ENCODE results near the gene SUV39H2.
"Not testable (repeated sequence)": the region's sequence is repeated elsewhere in the genome, so short reads cannot be mapped to it uniquely, and the experiment has no call there.

Gene SUV39H2

DNA sequence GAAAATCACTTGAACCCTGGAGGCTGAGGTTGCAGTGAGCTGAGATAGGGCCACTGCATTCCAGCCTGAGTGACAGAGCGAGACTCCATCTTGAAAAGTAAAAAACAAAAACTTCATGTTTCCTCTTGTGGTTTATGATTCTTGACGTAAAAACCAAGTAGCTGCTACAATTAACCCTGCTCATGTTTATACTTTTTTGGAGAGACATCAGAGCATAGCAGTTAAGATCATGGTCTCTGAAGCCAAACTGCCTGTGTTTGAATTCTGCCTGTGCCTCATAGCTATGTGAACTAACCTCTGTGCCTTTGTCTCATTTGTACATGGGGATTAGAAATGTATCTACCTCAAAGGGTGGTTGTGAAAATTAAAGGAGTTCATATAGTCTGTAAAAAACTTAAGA is 27.2 kb downstream of the SUV39H2 start:
- H3K36me3 ChIP-seq (ENCODE audit: low read depth), result peaks cover 88% of the 10 kb centered on the region

DNA sequence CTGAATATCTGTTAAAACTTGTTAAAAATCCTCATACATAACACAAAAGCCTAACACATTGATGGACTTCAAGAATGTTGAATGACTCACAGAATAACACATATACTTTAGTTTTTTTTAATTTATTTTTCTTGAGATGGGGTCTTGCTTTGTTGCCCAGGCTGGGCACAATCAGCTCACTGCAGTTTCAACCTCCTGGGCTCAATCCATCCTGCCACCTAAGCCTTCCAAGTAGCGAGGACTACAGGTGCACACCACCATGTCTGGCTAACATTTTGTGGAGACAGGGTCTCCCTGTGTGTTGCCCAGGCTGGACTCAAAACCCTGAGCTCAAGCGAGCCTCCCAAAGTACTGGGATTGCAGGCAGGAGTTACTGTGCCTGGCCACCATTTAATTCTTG is 28.1 kb downstream of the SUV39H2 start:
- no peaks in the 10 kb centered on the region for H3K4me1 ChIP-seq (ENCODE audit: insufficient read depth, poor library complexity, severe bottlenecking)
- no peak for DNase-seq (ENCODE audit: low spot score)
- H3K9me3 ChIP-seq (ENCODE audit: severe bottlenecking), result peaks cover 4% of the 10 kb centered on the region
- ATAC-seq (ENCODE audit: low read depth), result no peak
- H3K27me3 ChIP-seq (ENCODE audit: insufficient read depth, poor library complexity, severe bottlenecking), result no peaks in the 10 kb centered on the region
- H3K27ac ChIP-seq (ENCODE audit: poor library complexity, severe bottlenecking), result no peak overlapping the region
- H3K4me3 ChIP-seq (ENCODE audit: severe bottlenecking), result no peak overlapping the region
- TF ChIP-seq, protein P1, sequence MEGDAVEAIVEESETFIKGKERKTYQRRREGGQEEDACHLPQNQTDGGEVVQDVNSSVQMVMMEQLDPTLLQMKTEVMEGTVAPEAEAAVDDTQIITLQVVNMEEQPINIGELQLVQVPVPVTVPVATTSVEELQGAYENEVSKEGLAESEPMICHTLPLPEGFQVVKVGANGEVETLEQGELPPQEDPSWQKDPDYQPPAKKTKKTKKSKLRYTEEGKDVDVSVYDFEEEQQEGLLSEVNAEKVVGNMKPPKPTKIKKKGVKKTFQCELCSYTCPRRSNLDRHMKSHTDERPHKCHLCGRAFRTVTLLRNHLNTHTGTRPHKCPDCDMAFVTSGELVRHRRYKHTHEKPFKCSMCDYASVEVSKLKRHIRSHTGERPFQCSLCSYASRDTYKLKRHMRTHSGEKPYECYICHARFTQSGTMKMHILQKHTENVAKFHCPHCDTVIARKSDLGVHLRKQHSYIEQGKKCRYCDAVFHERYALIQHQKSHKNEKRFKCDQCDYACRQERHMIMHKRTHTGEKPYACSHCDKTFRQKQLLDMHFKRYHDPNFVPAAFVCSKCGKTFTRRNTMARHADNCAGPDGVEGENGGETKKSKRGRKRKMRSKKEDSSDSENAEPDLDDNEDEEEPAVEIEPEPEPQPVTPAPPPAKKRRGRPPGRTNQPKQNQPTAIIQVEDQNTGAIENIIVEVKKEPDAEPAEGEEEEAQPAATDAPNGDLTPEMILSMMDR (IDR thresholded peaks at IDR 0.05; ENCODE audit: poor library complexity, severe bottlenecking), result no peak
- H3K36me3 ChIP-seq (ENCODE audit: low read depth), result peaks cover 95% of the 10 kb centered on the region

More for the DNA sequence above, 27.2 kb downstream of the SUV39H2 start:
- H3K9me3 ChIP-seq (ENCODE audit: severe bottlenecking), result peaks cover 4% of the 10 kb centered on the region
- no peak for ATAC-seq (ENCODE audit: low read depth)
- H3K27ac ChIP-seq (ENCODE audit: poor library complexity, severe bottlenecking), result no peak overlapping the region
- no peaks in the 10 kb centered on the region for H3K4me1 ChIP-seq (ENCODE audit: insufficient read depth, poor library complexity, severe bottlenecking)
- no peaks in the 10 kb centered on the region for H3K27me3 ChIP-seq (ENCODE audit: insufficient read depth, poor library complexity, severe bottlenecking)
- TF ChIP-seq, protein P1 (IDR thresholded peaks at IDR 0.05; ENCODE audit: poor library complexity, severe bottlenecking), result no peak
- H3K4me3 ChIP-seq (ENCODE audit: severe bottlenecking), result no peak overlapping the region
- DNase-seq (ENCODE audit: low spot score), result no peak

DNA sequence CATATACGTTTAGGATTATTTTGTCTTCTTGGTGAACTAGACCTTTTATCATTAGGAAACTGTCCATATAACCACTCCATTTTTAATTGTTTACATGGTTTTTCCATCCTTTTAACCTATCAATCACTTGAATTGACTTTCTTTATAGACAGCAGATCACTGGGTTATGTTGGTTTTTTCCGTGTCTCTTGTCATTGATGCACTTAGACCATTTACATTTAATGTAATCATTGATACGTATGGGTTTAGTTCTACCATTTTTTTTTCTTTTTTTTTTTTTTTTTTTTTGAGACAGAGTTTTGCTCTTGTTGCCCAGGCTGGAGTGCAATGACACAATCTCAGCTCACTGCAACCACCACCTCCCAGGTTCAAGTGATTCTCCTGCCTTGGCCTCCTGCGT is 28.9 kb downstream of the SUV39H2 start:
- H3K27me3 ChIP-seq (ENCODE audit: insufficient read depth, poor library complexity, severe bottlenecking); H3K9me3 ChIP-seq (ENCODE audit: severe bottlenecking); H3K4me3 ChIP-seq (ENCODE audit: severe bottlenecking); H3K4me1 ChIP-seq (ENCODE audit: insufficient read depth, poor library complexity, severe bottlenecking); H3K27ac ChIP-seq (ENCODE audit: poor library complexity, severe bottlenecking); ATAC-seq (ENCODE audit: low read depth); DNase-seq (ENCODE audit: low spot score): not testable (repeated sequence)
- peaks cover 95% of the 10 kb centered on the region for H3K36me3 ChIP-seq (ENCODE audit: low read depth)

DNA sequence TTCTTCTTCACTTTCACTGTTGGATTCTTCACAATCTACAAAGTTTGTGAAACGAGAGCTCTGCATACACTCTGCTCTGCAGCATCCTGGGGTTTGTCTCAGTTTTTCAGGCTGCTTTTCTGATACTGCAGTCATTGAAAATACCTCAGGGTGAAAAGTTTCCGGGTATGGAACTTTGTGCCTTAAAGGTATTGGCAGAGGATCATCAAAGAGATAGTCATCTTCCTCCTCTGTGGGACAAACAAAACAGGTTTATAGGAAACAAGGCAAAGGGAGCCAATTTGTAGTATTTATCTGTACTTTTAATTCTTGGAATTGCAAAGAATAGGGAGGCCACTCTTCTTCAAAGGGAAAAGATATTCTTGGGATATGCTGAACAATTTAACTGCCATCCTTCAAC is 30.4 kb downstream of the SUV39H2 start:
- H3K4me1 ChIP-seq (ENCODE audit: insufficient read depth, poor library complexity, severe bottlenecking), result no peaks in the 10 kb centered on the region
- peaks cover 96% of the 10 kb centered on the region for H3K36me3 ChIP-seq (ENCODE audit: low read depth)
- DNase-seq (ENCODE audit: low spot score) (no peak), ATAC-seq (ENCODE audit: low read depth) (no peak)
- H3K27me3 ChIP-seq (ENCODE audit: insufficient read depth, poor library complexity, severe bottlenecking), result no peaks in the 10 kb centered on the region
- H3K27ac ChIP-seq (ENCODE audit: poor library complexity, severe bottlenecking), result no peak overlapping the region
- H3K4me3 ChIP-seq (ENCODE audit: severe bottlenecking), result no peak overlapping the region
- TF ChIP-seq, protein P1 (IDR thresholded peaks at IDR 0.05; ENCODE audit: poor library complexity, severe bottlenecking), result no peak
- peaks cover 4% of the 10 kb centered on the region for H3K9me3 ChIP-seq (ENCODE audit: severe bottlenecking)

DNA sequence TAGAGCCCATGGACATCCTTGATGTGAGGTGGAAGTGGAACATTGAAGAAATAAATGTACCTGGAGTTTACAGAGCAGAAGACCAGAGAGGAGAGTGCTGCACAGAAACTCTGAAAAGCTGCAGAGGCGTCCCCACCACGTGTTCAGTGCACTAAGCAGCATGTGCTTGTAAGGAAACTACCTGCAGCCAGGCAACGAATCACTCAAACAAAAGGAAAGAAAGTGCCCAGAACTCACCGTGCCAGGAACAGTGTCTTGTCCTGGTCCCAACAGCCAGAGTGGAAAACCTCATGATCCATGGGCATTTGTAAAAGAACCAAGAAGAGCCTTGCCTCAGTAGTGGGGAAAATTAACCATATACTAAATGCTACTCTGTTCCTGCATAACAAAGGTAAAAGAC is 32.3 kb downstream of the SUV39H2 start:
- DNase-seq (ENCODE audit: low spot score) (no peak), ATAC-seq (ENCODE audit: low read depth) (no peak)
- H3K27ac ChIP-seq (ENCODE audit: poor library complexity, severe bottlenecking), result no peak overlapping the region
- no peaks in the 10 kb centered on the region for H3K27me3 ChIP-seq (ENCODE audit: insufficient read depth, poor library complexity, severe bottlenecking)
- H3K4me1 ChIP-seq (ENCODE audit: insufficient read depth, poor library complexity, severe bottlenecking), result no peaks in the 10 kb centered on the region
- TF ChIP-seq, protein P1 (IDR thresholded peaks at IDR 0.05; ENCODE audit: poor library complexity, severe bottlenecking), result no peak
- H3K4me3 ChIP-seq (ENCODE audit: severe bottlenecking), result no peak overlapping the region
- H3K9me3 ChIP-seq (ENCODE audit: severe bottlenecking), result peaks cover 4% of the 10 kb centered on the region
- peaks cover 96% of the 10 kb centered on the region for H3K36me3 ChIP-seq (ENCODE audit: low read depth)
